ENCODE results near the gene FCER1G.

The FCER1G gene

GRCh38 chr1:161180639-161181038, 34.5 kb upstream of the FCER1G start:
- H3F3A ChIP-seq (ENCODE audit: low read depth), result 0 out of 2 replicates have a peak, but pooled peaks cover 1% of the 10 kb centered on the region
- H3K9me3 ChIP-seq (ENCODE audit: insufficient read depth, low read depth, low read length), result no peaks in the 10 kb centered on the region
- peaks cover 50% of the 10 kb centered on the region for H3K4me1 ChIP-seq (ENCODE audit: insufficient read depth, low read length, poor library complexity, severe bottlenecking)
- peaks cover 16% of the 10 kb centered on the region for H3K79me2 ChIP-seq (ENCODE audit: insufficient read depth, low read length)
- H3K4me3 ChIP-seq (ENCODE audit: low read length, poor library complexity, severe bottlenecking), result no peak overlapping the region
- H2AFZ ChIP-seq (ENCODE audit: low read length), result no peak overlapping the region
- no peaks in the 10 kb centered on the region for H3K27me3 ChIP-seq (ENCODE audit: insufficient read depth, low read length, poor library complexity, severe bottlenecking)
- no peak overlapping the region for H3K4me2 ChIP-seq (ENCODE audit: low read depth, low read length, poor library complexity, severe bottlenecking)
- no peaks in the 10 kb centered on the region for H3K9me2 ChIP-seq (replicated peaks; ENCODE audit: low read depth, low read length)
- no peak overlapping the region for H3K9ac ChIP-seq (ENCODE audit: low read depth, low read length, poor library complexity, severe bottlenecking)
- no peaks in the 10 kb centered on the region for H3K36me3 ChIP-seq (ENCODE audit: insufficient read depth, low read length)
- peak; percentile 66 for TF ChIP-seq CTCF (conservative IDR thresholded peaks at IDR 0.05; ENCODE audit: low read length)
- no peak for TF ChIP-seq EZH2phosphoT487 (IDR thresholded peaks at IDR 0.05; ENCODE audit: borderline replicate concordance)
- peaks cover 6% of the 10 kb centered on the region for H4K20me1 ChIP-seq (ENCODE audit: insufficient read depth, low read length, poor library complexity, severe bottlenecking)

GRCh38 chr1:161182214-161182613, 32.9 kb upstream of the FCER1G start:
- H3K4me3 ChIP-seq (ENCODE audit: low read length, poor library complexity, severe bottlenecking), result peak overlapping the region; percentile 36
- TF ChIP-seq CTCF (conservative IDR thresholded peaks at IDR 0.05; ENCODE audit: low read length) (no peak), EZH2phosphoT487 (IDR thresholded peaks at IDR 0.05; ENCODE audit: borderline replicate concordance) (no peak)
- H3K4me1 ChIP-seq (ENCODE audit: insufficient read depth, low read length, poor library complexity, severe bottlenecking), result peaks cover 52% of the 10 kb centered on the region
- H4K20me1 ChIP-seq (ENCODE audit: insufficient read depth, low read length, poor library complexity, severe bottlenecking), result no peaks in the 10 kb centered on the region
- no peaks in the 10 kb centered on the region for H3K27me3 ChIP-seq (ENCODE audit: insufficient read depth, low read length, poor library complexity, severe bottlenecking)
- 0 out of 2 replicates have a peak, but pooled peaks cover 5% of the 10 kb centered on the region for H3F3A ChIP-seq (ENCODE audit: low read depth)
- H3K4me2 ChIP-seq (ENCODE audit: low read depth, low read length, poor library complexity, severe bottlenecking), result peak overlapping the region; percentile 59
- H2AFZ ChIP-seq (ENCODE audit: low read length), result peak overlapping the region; percentile 27; the same call in 1 of the 2 replicates
- H3K9me3 ChIP-seq (ENCODE audit: insufficient read depth, low read depth, low read length), result no peaks in the 10 kb centered on the region
- H3K9ac ChIP-seq (ENCODE audit: low read depth, low read length, poor library complexity, severe bottlenecking), result peak overlapping the region; percentile 25
- no peaks in the 10 kb centered on the region for H3K9me2 ChIP-seq (replicated peaks; ENCODE audit: low read depth, low read length)
- H3K36me3 ChIP-seq (ENCODE audit: insufficient read depth, low read length), result no peaks in the 10 kb centered on the region
- H3K79me2 ChIP-seq (ENCODE audit: insufficient read depth, low read length), result peaks cover under 1% of the 10 kb centered on the region; the same call in 1 of the 2 replicates

GRCh38 chr1:161185282-161185682, 29.8 kb upstream of the FCER1G start:
- Histone ChIP-seq H2AFZ (ENCODE audit: low read length) (peak overlapping the region; percentile 21; the same call in 1 of the 2 replicates), H3K27me3 (ENCODE audit: insufficient read depth, low read length, poor library complexity, severe bottlenecking) (no peaks in the 10 kb centered on the region), H3K9me3 (ENCODE audit: insufficient read depth, low read depth, low read length) (no peaks in the 10 kb centered on the region), H3K4me1 (ENCODE audit: insufficient read depth, low read length, poor library complexity, severe bottlenecking) (peaks cover 46% of the 10 kb centered on the region), H4K20me1 (ENCODE audit: insufficient read depth, low read length, poor library complexity, severe bottlenecking) (no peaks in the 10 kb centered on the region), H3F3A (ENCODE audit: low read depth) (0 out of 2 replicates have a peak, but pooled peaks cover 5% of the 10 kb centered on the region), H3K9ac (ENCODE audit: low read depth, low read length, poor library complexity, severe bottlenecking) (peak overlapping the region; percentile 65), H3K9me2 (replicated peaks; ENCODE audit: low read depth, low read length) (no peaks in the 10 kb centered on the region), H3K79me2 (ENCODE audit: insufficient read depth, low read length) (no peaks in the 10 kb centered on the region), H3K4me3 (ENCODE audit: low read length, poor library complexity, severe bottlenecking) (peak overlapping the region; percentile 47), H3K36me3 (ENCODE audit: insufficient read depth, low read length) (no peaks in the 10 kb centered on the region), H3K4me2 (ENCODE audit: low read depth, low read length, poor library complexity, severe bottlenecking) (peak overlapping the region; percentile 70)
- TF ChIP-seq CTCF (conservative IDR thresholded peaks at IDR 0.05; ENCODE audit: low read length), result no peak
- TF ChIP-seq EZH2phosphoT487 (IDR thresholded peaks at IDR 0.05; ENCODE audit: borderline replicate concordance), result no peak

Measured in Loucy (cell line).